Liver (tissue), 3 donors: Measurements from ENCODE around the gene SPDYE8.
"Not testable (repeated sequence)": the region's sequence is repeated elsewhere in the genome, so short reads cannot be mapped to it uniquely, and the experiment has no call there.

Experiments used
- FOXA1 ChIP-seq: IDR thresholded peaks from 2 replicates; pipeline ENCODE4 v1.6.1; 2016; ENCODE audit warnings: antibody characterized with exemption
- GABPA ChIP-seq, 2 donors: IDR thresholded peaks in 1 of 2; conservative IDR thresholded peaks in 1 of 2; 2 replicates each; pipeline ENCODE4 v1.6.1; 2016; ENCODE audit warnings: antibody characterized with exemption in 2 of 2, mild to moderate bottlenecking in 1 of 2, moderate library complexity in 1 of 2
- HNF4A ChIP-seq, 2 donors: conservative IDR thresholded peaks; 2 replicates each; pipeline ENCODE4 v1.6.1; 2016; ENCODE audit warnings: antibody characterized with exemption in 2 of 2, mild to moderate bottlenecking in 2 of 2
- HNF4G ChIP-seq: IDR thresholded peaks from 2 replicates; pipeline ENCODE4 v1.6.1; 2016; ENCODE audit warnings: antibody characterized with exemption
- NR2F2 ChIP-seq: IDR thresholded peaks from 2 replicates; pipeline ENCODE4 v1.6.1; 2016; ENCODE audit warnings: antibody characterized with exemption
- RAD21 ChIP-seq, 2 donors: IDR thresholded peaks; 2 replicates each; pipeline ENCODE4 v1.6.1; 2016; ENCODE audit warnings: antibody characterized with exemption in 2 of 2, mild to moderate bottlenecking in 2 of 2
- TAF1 ChIP-seq: conservative IDR thresholded peaks from 2 replicates; pipeline ENCODE4 v1.6.1; 2016; ENCODE audit warnings: antibody characterized with exemption, mild to moderate bottlenecking
- TF ChIP-seq, protein P1 (sequence below): IDR thresholded peaks from 2 replicates; pipeline ENCODE4 v1.6.1; 2016; ENCODE audit warnings: antibody characterized with exemption, mild to moderate bottlenecking
- TF ChIP-seq, protein P2 (sequence below): fragments of 150-350 bp; IDR thresholded peaks from 2 replicates; pipeline ENCODE4 v1.5.1; 2017; ENCODE audit warnings: improper control_type of control experiment, low read depth, low read length; ENCODE audit not compliant: missing input control
- TF ChIP-seq, protein P3 (sequence below): IDR thresholded peaks from 2 replicates; pipeline ENCODE4 v1.6.1; 2016; ENCODE audit warnings: antibody characterized with exemption
- TF ChIP-seq, protein P4 (sequence below): IDR thresholded peaks from 2 replicates; pipeline ENCODE4 v1.6.1; 2016; ENCODE audit warnings: antibody characterized with exemption
- donor health status: healthy.
- donor health status: healthy.

DNA sequence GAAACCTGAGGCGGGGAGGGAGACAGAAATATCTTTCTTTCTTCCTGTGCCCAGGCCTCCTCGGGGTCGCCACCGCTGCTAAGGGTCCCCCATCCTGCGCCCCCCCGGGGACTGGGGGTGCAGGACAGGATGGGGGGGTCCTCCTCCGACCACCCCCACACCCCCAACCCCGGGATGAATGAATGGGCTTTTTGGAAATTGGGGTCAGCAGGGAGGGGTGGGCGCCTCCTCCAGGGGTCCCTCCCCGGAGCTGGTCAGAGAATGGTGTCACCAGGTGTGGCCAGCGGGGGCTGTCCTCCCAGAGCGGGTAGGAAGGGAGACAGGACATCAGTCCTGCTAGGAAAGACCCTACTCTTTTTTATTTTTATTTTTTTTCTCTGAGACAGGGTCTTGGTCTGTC, 53.1 kb downstream of the SPDYE8 start:
- TF ChIP-seq, protein P1, sequence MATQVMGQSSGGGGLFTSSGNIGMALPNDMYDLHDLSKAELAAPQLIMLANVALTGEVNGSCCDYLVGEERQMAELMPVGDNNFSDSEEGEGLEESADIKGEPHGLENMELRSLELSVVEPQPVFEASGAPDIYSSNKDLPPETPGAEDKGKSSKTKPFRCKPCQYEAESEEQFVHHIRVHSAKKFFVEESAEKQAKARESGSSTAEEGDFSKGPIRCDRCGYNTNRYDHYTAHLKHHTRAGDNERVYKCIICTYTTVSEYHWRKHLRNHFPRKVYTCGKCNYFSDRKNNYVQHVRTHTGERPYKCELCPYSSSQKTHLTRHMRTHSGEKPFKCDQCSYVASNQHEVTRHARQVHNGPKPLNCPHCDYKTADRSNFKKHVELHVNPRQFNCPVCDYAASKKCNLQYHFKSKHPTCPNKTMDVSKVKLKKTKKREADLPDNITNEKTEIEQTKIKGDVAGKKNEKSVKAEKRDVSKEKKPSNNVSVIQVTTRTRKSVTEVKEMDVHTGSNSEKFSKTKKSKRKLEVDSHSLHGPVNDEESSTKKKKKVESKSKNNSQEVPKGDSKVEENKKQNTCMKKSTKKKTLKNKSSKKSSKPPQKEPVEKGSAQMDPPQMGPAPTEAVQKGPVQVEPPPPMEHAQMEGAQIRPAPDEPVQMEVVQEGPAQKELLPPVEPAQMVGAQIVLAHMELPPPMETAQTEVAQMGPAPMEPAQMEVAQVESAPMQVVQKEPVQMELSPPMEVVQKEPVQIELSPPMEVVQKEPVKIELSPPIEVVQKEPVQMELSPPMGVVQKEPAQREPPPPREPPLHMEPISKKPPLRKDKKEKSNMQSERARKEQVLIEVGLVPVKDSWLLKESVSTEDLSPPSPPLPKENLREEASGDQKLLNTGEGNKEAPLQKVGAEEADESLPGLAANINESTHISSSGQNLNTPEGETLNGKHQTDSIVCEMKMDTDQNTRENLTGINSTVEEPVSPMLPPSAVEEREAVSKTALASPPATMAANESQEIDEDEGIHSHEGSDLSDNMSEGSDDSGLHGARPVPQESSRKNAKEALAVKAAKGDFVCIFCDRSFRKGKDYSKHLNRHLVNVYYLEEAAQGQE, result not testable (repeated sequence)
- TF ChIP-seq, protein P2, sequence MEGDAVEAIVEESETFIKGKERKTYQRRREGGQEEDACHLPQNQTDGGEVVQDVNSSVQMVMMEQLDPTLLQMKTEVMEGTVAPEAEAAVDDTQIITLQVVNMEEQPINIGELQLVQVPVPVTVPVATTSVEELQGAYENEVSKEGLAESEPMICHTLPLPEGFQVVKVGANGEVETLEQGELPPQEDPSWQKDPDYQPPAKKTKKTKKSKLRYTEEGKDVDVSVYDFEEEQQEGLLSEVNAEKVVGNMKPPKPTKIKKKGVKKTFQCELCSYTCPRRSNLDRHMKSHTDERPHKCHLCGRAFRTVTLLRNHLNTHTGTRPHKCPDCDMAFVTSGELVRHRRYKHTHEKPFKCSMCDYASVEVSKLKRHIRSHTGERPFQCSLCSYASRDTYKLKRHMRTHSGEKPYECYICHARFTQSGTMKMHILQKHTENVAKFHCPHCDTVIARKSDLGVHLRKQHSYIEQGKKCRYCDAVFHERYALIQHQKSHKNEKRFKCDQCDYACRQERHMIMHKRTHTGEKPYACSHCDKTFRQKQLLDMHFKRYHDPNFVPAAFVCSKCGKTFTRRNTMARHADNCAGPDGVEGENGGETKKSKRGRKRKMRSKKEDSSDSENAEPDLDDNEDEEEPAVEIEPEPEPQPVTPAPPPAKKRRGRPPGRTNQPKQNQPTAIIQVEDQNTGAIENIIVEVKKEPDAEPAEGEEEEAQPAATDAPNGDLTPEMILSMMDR, result not testable (repeated sequence)
- not testable (repeated sequence) for TF ChIP-seq HNF4G; GABPA (IDR thresholded peaks at IDR 0.05 in 1 of 2, conservative IDR thresholded peaks at IDR 0.05 in 1 of 2); RAD21 (IDR thresholded peaks at IDR 0.05); TAF1; NR2F2; FOXA1; HNF4A (conservative IDR thresholded peaks at IDR 0.05)
- TF ChIP-seq, protein P3, sequence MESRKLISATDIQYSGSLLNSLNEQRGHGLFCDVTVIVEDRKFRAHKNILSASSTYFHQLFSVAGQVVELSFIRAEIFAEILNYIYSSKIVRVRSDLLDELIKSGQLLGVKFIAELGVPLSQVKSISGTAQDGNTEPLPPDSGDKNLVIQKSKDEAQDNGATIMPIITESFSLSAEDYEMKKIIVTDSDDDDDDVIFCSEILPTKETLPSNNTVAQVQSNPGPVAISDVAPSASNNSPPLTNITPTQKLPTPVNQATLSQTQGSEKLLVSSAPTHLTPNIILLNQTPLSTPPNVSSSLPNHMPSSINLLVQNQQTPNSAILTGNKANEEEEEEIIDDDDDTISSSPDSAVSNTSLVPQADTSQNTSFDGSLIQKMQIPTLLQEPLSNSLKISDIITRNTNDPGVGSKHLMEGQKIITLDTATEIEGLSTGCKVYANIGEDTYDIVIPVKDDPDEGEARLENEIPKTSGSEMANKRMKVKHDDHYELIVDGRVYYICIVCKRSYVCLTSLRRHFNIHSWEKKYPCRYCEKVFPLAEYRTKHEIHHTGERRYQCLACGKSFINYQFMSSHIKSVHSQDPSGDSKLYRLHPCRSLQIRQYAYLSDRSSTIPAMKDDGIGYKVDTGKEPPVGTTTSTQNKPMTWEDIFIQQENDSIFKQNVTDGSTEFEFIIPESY, result not testable (repeated sequence)
- TF ChIP-seq, protein P4, sequence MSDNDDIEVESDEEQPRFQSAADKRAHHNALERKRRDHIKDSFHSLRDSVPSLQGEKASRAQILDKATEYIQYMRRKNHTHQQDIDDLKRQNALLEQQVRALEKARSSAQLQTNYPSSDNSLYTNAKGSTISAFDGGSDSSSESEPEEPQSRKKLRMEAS, result not testable (repeated sequence)
